GM12801 (cell line): Measurements from ENCODE around the gene TENM4.

Experiments
- CTCF ChIP-seq: IDR thresholded peaks from one replicate; pipeline ENCODE4 v1.5.1; 2011; ENCODE audit warnings: control low read depth; ENCODE audit not compliant: insufficient read length; ENCODE audit errors: extremely low read depth

Gene TENM4

GRCh38 chr11:79060081-79060953 is 380.5 kb downstream of the TENM4 start:
- no peak for TF ChIP-seq CTCF

GRCh38 chr11:79059141-79059540 is 381.7 kb downstream of the TENM4 start:
- no peak for TF ChIP-seq CTCF

- TF ChIP-seq CTCF: no peak
Observed at GRCh38 chr11:79055856-79056631, 384.8 kb downstream of the TENM4 start.

- TF ChIP-seq CTCF: no peak
Observed at GRCh38 chr11:79054636-79055035, 386.2 kb downstream of the TENM4 start.

GRCh38 chr11:79052544-79052943 is 388.3 kb downstream of the TENM4 start:
- TF ChIP-seq CTCF: no peak

GRCh38 chr11:79050786-79051185 is 390.0 kb downstream of the TENM4 start:
- no peak for TF ChIP-seq CTCF

- no peak for TF ChIP-seq CTCF
Observed at GRCh38 chr11:79049741-79050179, 391.1 kb downstream of the TENM4 start.
